Measurements from ENCODE around the gene DAB2IP. TPM values are rescaled to one million over a fixed set of nuclear protein-coding genes. Genes with fewer than 3 reads are reported as not detected.

Gene DAB2IP
- total RNA-seq, 6 experiments from 2014 or later = 15.1 to 21.6 (median 19.0) TPM

DNA sequence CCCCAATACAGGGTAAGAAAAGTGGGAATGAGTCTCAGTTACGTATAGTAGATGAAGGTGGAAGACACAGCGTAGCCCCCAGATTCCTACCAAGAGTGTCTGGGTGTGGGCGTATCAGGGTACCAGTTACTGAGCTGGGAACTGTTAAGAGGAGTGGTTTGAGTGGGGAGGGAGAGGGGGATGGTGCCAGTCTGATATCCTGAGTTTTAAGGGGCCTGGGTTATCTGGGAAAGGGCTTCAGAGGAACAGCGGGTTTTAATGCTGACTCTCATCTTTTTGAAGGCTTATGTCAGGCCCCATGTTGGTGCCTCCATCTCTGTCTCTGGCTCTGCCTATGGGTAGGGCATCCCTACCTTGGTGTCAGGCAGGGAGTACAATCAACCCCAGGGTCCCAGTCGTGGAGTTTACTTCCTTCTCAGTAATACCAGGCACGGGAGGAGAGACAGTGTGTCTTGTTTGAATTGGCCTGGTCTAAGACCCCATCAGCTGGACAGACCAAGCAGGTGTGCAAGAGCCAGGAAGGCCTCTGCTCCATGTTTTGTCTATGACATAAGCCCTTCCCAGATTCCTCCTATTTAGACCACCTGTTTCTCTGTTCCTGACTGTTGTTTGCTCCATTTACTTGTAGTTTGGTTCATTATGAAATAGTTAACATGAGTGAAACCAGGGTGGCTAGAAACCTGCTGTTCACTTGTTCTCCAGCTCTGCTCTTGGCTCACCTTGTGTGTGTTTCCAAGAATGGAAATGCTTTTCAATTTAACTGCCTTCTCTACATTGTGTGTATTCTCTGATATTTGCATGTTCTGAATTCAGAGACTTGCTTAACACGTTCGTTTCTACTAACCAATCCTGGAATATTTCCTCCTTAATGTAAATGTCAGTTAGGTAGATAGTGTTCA is 125.6 kb downstream of the DAB2IP start:
- peaks cover 0 to 23% (median 8%) of the 10 kb centered on the region in 4 donors for H3K36me3 ChIP-seq
- no peak for TF ChIP-seq POLR2A (IDR thresholded peaks at IDR 0.05)
- TF ChIP-seq, protein P1, sequence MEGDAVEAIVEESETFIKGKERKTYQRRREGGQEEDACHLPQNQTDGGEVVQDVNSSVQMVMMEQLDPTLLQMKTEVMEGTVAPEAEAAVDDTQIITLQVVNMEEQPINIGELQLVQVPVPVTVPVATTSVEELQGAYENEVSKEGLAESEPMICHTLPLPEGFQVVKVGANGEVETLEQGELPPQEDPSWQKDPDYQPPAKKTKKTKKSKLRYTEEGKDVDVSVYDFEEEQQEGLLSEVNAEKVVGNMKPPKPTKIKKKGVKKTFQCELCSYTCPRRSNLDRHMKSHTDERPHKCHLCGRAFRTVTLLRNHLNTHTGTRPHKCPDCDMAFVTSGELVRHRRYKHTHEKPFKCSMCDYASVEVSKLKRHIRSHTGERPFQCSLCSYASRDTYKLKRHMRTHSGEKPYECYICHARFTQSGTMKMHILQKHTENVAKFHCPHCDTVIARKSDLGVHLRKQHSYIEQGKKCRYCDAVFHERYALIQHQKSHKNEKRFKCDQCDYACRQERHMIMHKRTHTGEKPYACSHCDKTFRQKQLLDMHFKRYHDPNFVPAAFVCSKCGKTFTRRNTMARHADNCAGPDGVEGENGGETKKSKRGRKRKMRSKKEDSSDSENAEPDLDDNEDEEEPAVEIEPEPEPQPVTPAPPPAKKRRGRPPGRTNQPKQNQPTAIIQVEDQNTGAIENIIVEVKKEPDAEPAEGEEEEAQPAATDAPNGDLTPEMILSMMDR (IDR thresholded peaks at IDR 0.05) = no peak
- H3K9me3 ChIP-seq = no peaks in the 10 kb centered on the region
- ATAC-seq (no peak), DNase-seq (no peak)
- H3K27ac ChIP-seq = no peak overlapping the region
- 87% methylated on average over 5 of the region's 8 CpGs for WGBS (ENCODE audit: insufficient coverage, low coverage, low lambda C conversion rate, missing lambda C conversion rate)
- H3K27me3 ChIP-seq = no peaks in the 10 kb centered on the region
- intact Hi-C loops (cut with DNase I) = no loop called here
- H3K4me3 ChIP-seq = no peak overlapping the region
- peaks cover 0 to 22% (median 7%) of the 10 kb centered on the region in 4 donors for H3K4me1 ChIP-seq

DNA sequence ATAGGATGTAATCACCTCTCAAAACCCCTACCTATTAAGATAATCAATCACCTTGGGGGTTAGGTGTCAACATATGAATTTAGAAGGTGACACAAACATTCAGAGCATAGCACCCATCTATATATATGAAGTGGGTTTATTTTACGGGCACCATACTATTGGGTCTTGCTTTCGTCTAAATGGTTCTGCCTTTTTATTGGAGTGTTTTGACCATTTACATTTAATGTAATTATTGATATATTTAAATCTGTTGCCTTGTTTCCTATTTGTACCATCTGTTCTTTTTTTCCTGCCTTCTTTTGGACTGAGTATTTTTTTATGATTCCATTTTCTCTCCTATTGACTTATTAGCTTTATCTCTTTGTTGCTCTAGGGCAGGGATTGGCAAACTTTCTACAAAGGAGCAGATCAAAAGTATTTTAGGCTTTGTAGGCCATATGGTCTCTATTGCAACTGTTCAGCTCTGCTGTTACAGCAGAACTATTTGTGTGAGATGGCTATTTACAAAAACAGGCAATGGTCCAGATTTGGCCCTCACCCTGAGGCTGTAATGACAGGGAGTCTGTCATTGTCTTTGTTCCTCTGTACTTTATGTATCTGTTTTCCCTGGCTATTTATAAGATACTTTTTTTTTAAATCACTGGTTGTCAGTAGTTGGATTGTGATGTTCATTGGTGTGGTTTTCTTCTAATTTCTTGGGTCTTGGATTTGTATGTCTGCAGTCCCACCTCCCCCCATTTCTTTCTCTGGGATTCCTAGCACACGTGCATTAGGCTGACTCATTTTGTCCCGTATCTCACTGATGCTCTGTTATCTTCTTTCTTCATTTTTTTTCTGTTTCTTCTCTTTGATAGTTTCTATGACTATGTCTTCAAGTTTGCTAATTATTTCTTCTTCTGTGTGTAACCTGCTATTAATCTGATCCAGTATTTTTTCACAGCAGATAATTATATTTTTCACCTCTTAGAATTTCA is 127.1 kb downstream of the DAB2IP start:
- Histone ChIP-seq H3K27ac (no peak overlapping the region), H3K9me3 (no peaks in the 10 kb centered on the region), H3K4me3 (no peak overlapping the region), H3K4me1 (peaks cover 0 to 9% (median 4%) of the 10 kb centered on the region in 4 donors), H3K36me3 (peaks cover 0 to 23% (median 13%) of the 10 kb centered on the region in 4 donors), H3K27me3 (no peaks in the 10 kb centered on the region)
- WGBS (ENCODE audit: insufficient coverage, low coverage, low lambda C conversion rate, missing lambda C conversion rate) = 96% methylated on average over 4 of the region's 4 CpGs
- intact Hi-C loops (cut with DNase I) = no loop called here
- TF ChIP-seq POLR2A (IDR thresholded peaks at IDR 0.05) = no peak
- TF ChIP-seq, protein P1 (IDR thresholded peaks at IDR 0.05) = no peak
- DNase-seq (no peak), ATAC-seq (no peak)

DNA sequence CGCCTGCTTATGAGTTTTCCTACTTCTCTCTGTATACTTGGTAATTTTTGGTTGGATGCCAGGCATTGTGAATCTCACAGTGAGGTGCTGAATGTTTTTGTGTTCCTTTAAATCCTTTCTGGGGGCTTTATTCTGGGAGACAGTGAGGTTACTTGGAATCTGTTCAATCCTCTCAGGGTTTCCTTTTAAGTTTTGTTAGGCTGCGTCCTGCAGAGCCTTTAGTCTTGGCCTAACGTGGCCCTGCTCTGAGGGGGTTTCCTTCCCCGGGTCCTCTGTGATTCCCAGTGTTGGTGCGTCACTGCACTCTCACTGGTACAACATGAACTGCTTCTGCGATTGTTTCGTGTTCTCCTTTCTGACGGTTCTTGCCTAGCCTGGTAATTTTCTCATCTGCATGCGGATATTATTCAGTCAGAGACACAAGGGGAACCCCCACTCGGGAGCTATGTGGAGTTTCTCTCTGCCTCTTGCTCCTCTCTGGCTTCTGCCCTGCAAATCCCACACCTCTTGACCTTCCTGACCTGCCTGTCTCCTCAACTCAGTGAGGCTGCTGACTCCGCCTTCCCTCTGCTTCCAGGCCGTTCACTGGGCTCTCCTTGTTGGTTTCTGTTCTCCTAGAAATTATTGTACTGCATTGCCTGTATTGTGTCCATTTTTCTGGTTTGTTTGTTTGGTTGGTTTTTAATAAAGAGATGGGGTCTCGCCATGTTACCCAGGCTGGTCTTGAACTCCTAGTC is 128.1 kb downstream of the DAB2IP start:
- intact Hi-C loops (cut with DNase I) = no loop called here
- no peaks in the 10 kb centered on the region for H3K4me1 ChIP-seq
- TF ChIP-seq, protein P1 (IDR thresholded peaks at IDR 0.05) = no peak
- no peak for TF ChIP-seq POLR2A (IDR thresholded peaks at IDR 0.05)
- WGBS (ENCODE audit: insufficient coverage, low coverage, low lambda C conversion rate, missing lambda C conversion rate) = 76% methylated on average over 12 of the region's 13 CpGs
- no peaks in the 10 kb centered on the region for H3K9me3 ChIP-seq
- ATAC-seq (no peak), DNase-seq (no peak)
- H3K27ac ChIP-seq = no peak overlapping the region
- H3K27me3 ChIP-seq = no peaks in the 10 kb centered on the region
- H3K4me3 ChIP-seq = no peak overlapping the region
- peaks cover 0 to 23% (median 13%) of the 10 kb centered on the region in 4 donors for H3K36me3 ChIP-seq
